A549 (cell line): ENCODE data around the gene CCDC33. TPM values are rescaled to one million over a fixed set of nuclear protein-coding genes. Genes with fewer than 3 reads are reported as not detected.

Source experiments
- ATAC-seq, 2 experiments: fragments of 200-7000 bp in 1 of 2; fragments of >200 bp in 1 of 2; cut with Nextera tagmentation in 1 of 2; cut with Tn5 transposase in 1 of 2; 3 replicates each; pipeline versions ENCODE4 v1.8.0 to v1.9.1; 2018 to 2020; ENCODE audit warnings: mild to moderate bottlenecking in 1 of 2, moderate library complexity in 1 of 2
- CTCF ChIA-PET: fragments of 300-600 bp; sonication (Branson Sonifier 250); formaldehyde crosslinking; extraction: SDS; loops from one replicate; lab custom pipeline; 2021; ENCODE audit warnings: antibody characterized with exemption, inconsistent platforms; lab: Yijun Ruan, JAX
- POLR2A ChIA-PET: fragments of 350-600 bp; formaldehyde crosslinking; extraction: SDS; loops from one replicate; lab custom pipeline; 2021; ENCODE audit warnings: antibody characterized with exemption, inconsistent platforms; lab: Yijun Ruan, JAX
- DNase-seq, 2 experiments: peaks; one replicate each; pipeline versions ENCODE4 v3.0.0 to v3.0.0-alpha.2; 2011 to 2016; ENCODE audit warnings: low read depth in 1 of 2, low spot score in 1 of 2
- FAIRE-seq: peaks from 2 replicates; lab custom pipeline; 2011; peaks lifted over from hg19 to GRCh38; lab: Jason Lieb, UNC
- H3K27ac ChIP-seq, 2 experiments: fragments of >200 bp; sonication (Bioruptor Twin); formaldehyde crosslinking; 3 replicates each; pipeline ENCODE4 v1.5.1; 2016 to 2017
- H3K4me1 ChIP-seq: fragments of >200 bp; sonication (Bioruptor Twin); formaldehyde crosslinking; 3 replicates; pipeline ENCODE4 v1.6.1; 2016
- H3K4me2 ChIP-seq: fragments of >200 bp; sonication (Bioruptor Twin); formaldehyde crosslinking; 3 replicates; pipeline ENCODE4 v1.6.1; 2016
- H3K4me3 ChIP-seq: fragments of >200 bp; sonication (Bioruptor Twin); formaldehyde crosslinking; 3 replicates; pipeline ENCODE4 v1.5.1; 2016
- H3K9me3 ChIP-seq: fragments of >200 bp; sonication (Bioruptor Twin); formaldehyde crosslinking; 3 replicates; pipeline ENCODE4 v1.6.1; 2016
- BHLHE40 ChIP-seq: IDR thresholded peaks from 2 replicates; pipeline ENCODE4 v1.6.1; 2012; ENCODE audit warnings: low read depth, low read length, inconsistent platforms
- CBX2 ChIP-seq: fragments of 200-600 bp; sonication (generic); IDR thresholded peaks from 2 replicates; pipeline ENCODE4 v1.6.1; 2016; ENCODE audit warnings: low read depth, mild to moderate bottlenecking, borderline replicate concordance
- CEBPB ChIP-seq, 2 experiments: fragments of >200 bp in 1 of 2; sonication (Bioruptor Twin) in 1 of 2; formaldehyde crosslinking in 1 of 2; IDR thresholded peaks; 2 replicates each; pipeline ENCODE4 v1.6.1; 2012 to 2016
- CHD4 ChIP-seq: fragments of 200-600 bp; sonication (generic); IDR thresholded peaks from 2 replicates; pipeline ENCODE4 v1.6.1; 2016; ENCODE audit warnings: antibody characterized with exemption, mild to moderate bottlenecking, borderline replicate concordance
- EHF ChIP-seq: fragments of 250-450 bp; sonication (Bioruptor Pico); IDR thresholded peaks from 2 replicates; pipeline ENCODE4 v1.5.0; 2020; ENCODE audit warnings: mild to moderate bottlenecking
- EHMT2 ChIP-seq: fragments of 200-600 bp; sonication (generic); IDR thresholded peaks from 2 replicates; pipeline ENCODE4 v1.6.1; 2016; ENCODE audit warnings: antibody characterized with exemption, low read depth, mild to moderate bottlenecking, moderate library complexity
- EP300 ChIP-seq, 2 experiments: fragments of >200 bp; sonication (Bioruptor Twin); formaldehyde crosslinking; IDR thresholded peaks; 2 replicates in 1 of 2; 3 replicates in 1 of 2; pipeline ENCODE4 v1.6.1; 2016 to 2017
- FOSB ChIP-seq: fragments of 250-450 bp; sonication (Bioruptor Pico); IDR thresholded peaks from 2 replicates; pipeline ENCODE4 v1.5.0; 2020; ENCODE audit warnings: mild to moderate bottlenecking, moderate library complexity
- FOXS1 ChIP-seq: fragments of 250-450 bp; sonication (Bioruptor Pico); IDR thresholded peaks from 2 replicates; pipeline ENCODE4 v1.5.0; 2020; ENCODE audit warnings: mild to moderate bottlenecking, moderate library complexity
- HDAC2 ChIP-seq: fragments of 200-600 bp; sonication (generic); IDR thresholded peaks from 2 replicates; pipeline ENCODE4 v1.6.1; 2016
- HEYL ChIP-seq: fragments of 250-450 bp; sonication (Bioruptor Pico); IDR thresholded peaks from 2 replicates; pipeline ENCODE4 v1.8.0; 2021; ENCODE audit warnings: mild to moderate bottlenecking, moderate library complexity
- HOXA7 ChIP-seq: fragments of 250-450 bp; sonication (Bioruptor Pico); IDR thresholded peaks from 2 replicates; pipeline ENCODE4 v1.5.0; 2020; ENCODE audit warnings: mild to moderate bottlenecking, moderate library complexity
- HOXB5 ChIP-seq: fragments of 250-450 bp; sonication (Bioruptor Pico); IDR thresholded peaks from 2 replicates; pipeline ENCODE4 v1.5.0; 2020; ENCODE audit warnings: mild to moderate bottlenecking, moderate library complexity
- JUN ChIP-seq, 2 experiments: fragments of >200 bp; sonication (Bioruptor Twin); formaldehyde crosslinking; IDR thresholded peaks; 2 replicates in 1 of 2; 3 replicates in 1 of 2; pipeline ENCODE4 v1.6.1; 2016 to 2017
- JUNB ChIP-seq: fragments of >200 bp; sonication (Bioruptor Twin); formaldehyde crosslinking; IDR thresholded peaks from 2 replicates; pipeline ENCODE4 v1.6.1; 2016
- KDM5A ChIP-seq: fragments of 200-600 bp; sonication (generic); IDR thresholded peaks from 2 replicates; pipeline ENCODE4 v1.6.1; 2016; ENCODE audit warnings: antibody characterized with exemption, mild to moderate bottlenecking
- NFE2L2 ChIP-seq: fragments of 150-350 bp; conservative IDR thresholded peaks from 2 replicates; pipeline ENCODE4 v1.6.1; 2014; ENCODE audit warnings: low read length
- PHF8 ChIP-seq: fragments of 200-600 bp; sonication (generic); IDR thresholded peaks from 2 replicates; pipeline ENCODE4 v1.6.1; 2016; ENCODE audit warnings: low read depth, mild to moderate bottlenecking, antibody characterized with exemption, moderate library complexity, borderline replicate concordance
- POLR2AphosphoS2 ChIP-seq: conservative IDR thresholded peaks from 2 replicates; pipeline ENCODE4 v1.6.1; 2012; ENCODE audit warnings: low read length, improper control_type of control experiment, inconsistent platforms
- RAD21 ChIP-seq, 2 experiments: fragments of >200 bp in 1 of 2; sonication (Bioruptor Twin) in 1 of 2; formaldehyde crosslinking in 1 of 2; IDR thresholded peaks in 1 of 2; conservative IDR thresholded peaks in 1 of 2; 2 replicates in 1 of 2; 3 replicates in 1 of 2; pipeline ENCODE4 v1.6.1; 2012 to 2018; ENCODE audit warnings: inconsistent platforms in 1 of 2
- RFX5 ChIP-seq: fragments of 450-650 bp; IDR thresholded peaks from 2 replicates; pipeline ENCODE4 v1.7.1; 2014; ENCODE audit warnings: antibody characterized with exemption, mild to moderate bottlenecking, moderate library complexity
- RNF2 ChIP-seq: fragments of 200-600 bp; sonication (generic); IDR thresholded peaks from 2 replicates; pipeline ENCODE4 v1.6.1; 2016; ENCODE audit warnings: low read depth, mild to moderate bottlenecking, antibody characterized with exemption, moderate library complexity, borderline replicate concordance
- WGBS: methylation state at CpG from one replicate; pipeline ENCODE4 v1.1.6; 2017; ENCODE audit errors: missing lambda C conversion rate; 5-methylcytosine and 5-hydroxymethylcytosine counted together
- polyA plus RNA-seq, 4 experiments: library from polyadenylated mRNA; depleted of rRNA in 3 of 4; stranded (reverse); fragments of >200 nt; fragmentation: RNase III in 1 of 4; extraction: RNeasy Plus Mini Kit Qiagen cat#74134 plus additional on column Dnase treatment in 1 of 4; gene quantifications; 2 replicates in 3 of 4; 3 replicates in 1 of 4; pipeline ENCODE4 v1.2.3, GENCODE V29; 2011 to 2017
- TF ChIP-seq, protein P1 (sequence below): fragments of 250-450 bp; sonication (Bioruptor Pico); IDR thresholded peaks from 2 replicates; pipeline ENCODE4 v1.5.0; 2020; ENCODE audit warnings: low read depth, mild to moderate bottlenecking, moderate library complexity
- TF ChIP-seq, protein P2 (sequence below): fragments of 250-450 bp; sonication (Bioruptor Pico); IDR thresholded peaks from 2 replicates; pipeline ENCODE4 v1.5.0; 2021; ENCODE audit warnings: mild to moderate bottlenecking, moderate library complexity, borderline replicate concordance
- TF ChIP-seq, protein P3 (sequence below): fragments of 450-650 bp; IDR thresholded peaks from 2 replicates; pipeline ENCODE4 v1.6.1; 2014; ENCODE audit warnings: antibody characterized with exemption
- TF ChIP-seq, protein P4 (sequence below): fragments of >200 bp; sonication (Bioruptor Twin); formaldehyde crosslinking; IDR thresholded peaks from 3 replicates; pipeline ENCODE4 v1.6.1; 2016

The CCDC33 gene
- polyA plus RNA-seq, 2 of the 4 experiments (the other 2 are of a cell fraction): 5.9 to 9.2 TPM

DNA sequence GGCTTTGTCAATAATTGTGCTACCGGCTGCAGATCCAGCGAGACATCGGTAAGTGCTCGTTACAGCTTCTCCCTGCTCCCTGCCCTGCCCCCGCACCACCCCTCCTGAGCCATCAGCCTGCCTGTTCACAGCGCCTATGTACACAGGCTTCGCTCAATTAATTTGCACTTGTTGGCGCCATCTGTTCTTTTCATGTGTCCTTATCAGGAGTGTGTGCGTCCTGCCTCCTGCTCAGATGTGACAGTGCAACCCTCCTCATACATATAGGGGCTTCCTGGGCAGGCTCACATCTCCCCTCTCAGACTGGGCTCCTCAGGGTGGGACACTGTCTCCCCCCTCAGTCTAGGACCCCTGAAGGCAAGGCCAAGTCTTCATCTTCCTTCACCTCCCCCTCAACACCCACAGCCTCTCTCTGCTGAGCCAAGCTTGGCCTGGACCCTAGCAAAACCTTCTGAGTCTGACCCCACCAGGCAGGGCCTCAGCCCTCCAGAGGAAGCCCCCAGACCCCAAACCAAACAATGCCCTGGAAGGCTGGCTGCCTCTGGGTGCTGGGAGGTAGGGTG, 76.4 kb downstream of the CCDC33 start:
- no peak for TF ChIP-seq EHMT2
- no peak for TF ChIP-seq KDM5A
- TF ChIP-seq RFX5: no peak
- TF ChIP-seq, protein P1, sequence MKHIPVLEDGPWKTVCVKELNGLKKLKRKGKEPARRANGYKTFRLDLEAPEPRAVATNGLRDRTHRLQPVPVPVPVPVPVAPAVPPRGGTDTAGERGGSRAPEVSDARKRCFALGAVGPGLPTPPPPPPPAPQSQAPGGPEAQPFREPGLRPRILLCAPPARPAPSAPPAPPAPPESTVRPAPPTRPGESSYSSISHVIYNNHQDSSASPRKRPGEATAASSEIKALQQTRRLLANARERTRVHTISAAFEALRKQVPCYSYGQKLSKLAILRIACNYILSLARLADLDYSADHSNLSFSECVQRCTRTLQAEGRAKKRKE: no peak
- TF ChIP-seq HDAC2: no peak
- no peak for TF ChIP-seq CEBPB (IDR thresholded peaks at IDR 0.05)
- TF ChIP-seq PHF8: no peak
- no peak for TF ChIP-seq NFE2L2
- no peak for TF ChIP-seq JUNB
- TF ChIP-seq, protein P2, sequence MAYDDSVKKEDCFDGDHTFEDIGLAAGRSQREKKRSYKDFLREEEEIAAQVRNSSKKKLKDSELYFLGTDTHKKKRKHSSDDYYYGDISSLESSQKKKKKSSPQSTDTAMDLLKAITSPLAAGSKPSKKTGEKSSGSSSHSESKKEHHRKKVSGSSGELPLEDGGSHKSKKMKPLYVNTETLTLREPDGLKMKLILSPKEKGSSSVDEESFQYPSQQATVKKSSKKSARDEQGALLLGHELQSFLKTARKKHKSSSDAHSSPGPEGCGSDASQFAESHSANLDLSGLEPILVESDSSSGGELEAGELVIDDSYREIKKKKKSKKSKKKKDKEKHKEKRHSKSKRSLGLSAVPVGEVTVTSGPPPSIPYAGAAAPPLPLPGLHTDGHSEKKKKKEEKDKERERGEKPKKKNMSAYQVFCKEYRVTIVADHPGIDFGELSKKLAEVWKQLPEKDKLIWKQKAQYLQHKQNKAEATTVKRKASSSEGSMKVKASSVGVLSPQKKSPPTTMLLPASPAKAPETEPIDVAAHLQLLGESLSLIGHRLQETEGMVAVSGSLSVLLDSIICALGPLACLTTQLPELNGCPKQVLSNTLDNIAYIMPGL: no peak
- TF ChIP-seq HOXA7 (CRISPR knock-in tag): no peak
- TF ChIP-seq EHF: no peak
- TF ChIP-seq BHLHE40: no peak
- no peak for TF ChIP-seq CBX2
- TF ChIP-seq RNF2: no peak
- TF ChIP-seq, protein P3, sequence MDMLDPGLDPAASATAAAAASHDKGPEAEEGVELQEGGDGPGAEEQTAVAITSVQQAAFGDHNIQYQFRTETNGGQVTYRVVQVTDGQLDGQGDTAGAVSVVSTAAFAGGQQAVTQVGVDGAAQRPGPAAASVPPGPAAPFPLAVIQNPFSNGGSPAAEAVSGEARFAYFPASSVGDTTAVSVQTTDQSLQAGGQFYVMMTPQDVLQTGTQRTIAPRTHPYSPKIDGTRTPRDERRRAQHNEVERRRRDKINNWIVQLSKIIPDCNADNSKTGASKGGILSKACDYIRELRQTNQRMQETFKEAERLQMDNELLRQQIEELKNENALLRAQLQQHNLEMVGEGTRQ: no peak
- TF ChIP-seq RAD21 (conservative IDR thresholded peaks at IDR 0.05 in 1 of 2, IDR thresholded peaks at IDR 0.05 in 1 of 2): no peak
- TF ChIP-seq FOXS1: no peak
- H3K4me1 ChIP-seq: peaks cover 9% of the 10 kb centered on the region
- FAIRE-seq (no peak), ATAC-seq (no peak), DNase-seq (no peak)
- no peak overlapping the region for H3K4me2 ChIP-seq
- no peaks in the 10 kb centered on the region for H3K9me3 ChIP-seq
- 82% methylated on average over 9 of the region's 9 CpGs for WGBS
- ChIA-PET CTCF (interaction anchor here (1.1 to 10.1 kb wide), 6 partner anchors 9 to 261 kb away, joined by 4 to 174 read pairs (median 7); partner anchors contain the start of gene ISLR2), POLR2A (no interaction called here)
- no peak overlapping the region for H3K4me3 ChIP-seq
- no peak overlapping the region for H3K27ac ChIP-seq

DNA sequence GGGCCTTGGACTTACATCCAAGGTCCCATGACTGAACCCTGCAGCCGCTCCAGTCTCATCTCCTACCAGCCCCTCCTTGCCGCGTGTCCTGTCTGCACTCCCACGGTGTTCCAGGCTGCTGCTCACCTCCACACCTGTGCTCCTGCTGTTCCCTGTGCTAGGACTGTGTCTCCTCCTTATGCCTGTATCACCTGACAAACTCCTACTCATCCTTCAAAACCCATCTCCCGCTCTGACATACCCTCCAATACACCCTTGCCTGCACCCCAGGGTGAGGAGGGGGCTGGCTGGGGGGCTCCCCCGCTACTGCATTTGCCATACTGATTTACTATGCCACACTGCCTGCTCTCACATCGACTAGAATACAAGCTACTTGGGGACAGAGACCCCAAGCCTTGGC, 77.8 kb downstream of the CCDC33 start:
- FAIRE-seq (no peak), ATAC-seq (no peak), DNase-seq (no peak)
- ChIA-PET CTCF (interaction anchor here (0.9 to 10.1 kb wide), 3 partner anchors 10 to 186 kb away, joined by 3 to 174 read pairs (median 8); no protein-coding TSS in a partner anchor), POLR2A (no interaction called here)
- WGBS: 68% methylated on average over 7 of the region's 7 CpGs
- no peak overlapping the region for H3K4me2 ChIP-seq
- no peak overlapping the region for H3K4me3 ChIP-seq
- no peaks in the 10 kb centered on the region for H3K9me3 ChIP-seq
- H3K27ac ChIP-seq: no peak overlapping the region
- peaks cover 13% of the 10 kb centered on the region for H3K4me1 ChIP-seq
- no peak for TF ChIP-seq POLR2AphosphoS2
- TF ChIP-seq CBX2: no peak
- no peak for TF ChIP-seq FOSB (CRISPR knock-in tag)
- no peak for TF ChIP-seq CHD4
- TF ChIP-seq JUN (IDR thresholded peaks at IDR 0.05): no peak
- no peak for TF ChIP-seq KDM5A
- TF ChIP-seq HOXB5 (CRISPR knock-in tag): no peak
- TF ChIP-seq HEYL: no peak
- no peak for TF ChIP-seq EP300 (IDR thresholded peaks at IDR 0.05)
- TF ChIP-seq NFE2L2: no peak
- TF ChIP-seq, protein P4, sequence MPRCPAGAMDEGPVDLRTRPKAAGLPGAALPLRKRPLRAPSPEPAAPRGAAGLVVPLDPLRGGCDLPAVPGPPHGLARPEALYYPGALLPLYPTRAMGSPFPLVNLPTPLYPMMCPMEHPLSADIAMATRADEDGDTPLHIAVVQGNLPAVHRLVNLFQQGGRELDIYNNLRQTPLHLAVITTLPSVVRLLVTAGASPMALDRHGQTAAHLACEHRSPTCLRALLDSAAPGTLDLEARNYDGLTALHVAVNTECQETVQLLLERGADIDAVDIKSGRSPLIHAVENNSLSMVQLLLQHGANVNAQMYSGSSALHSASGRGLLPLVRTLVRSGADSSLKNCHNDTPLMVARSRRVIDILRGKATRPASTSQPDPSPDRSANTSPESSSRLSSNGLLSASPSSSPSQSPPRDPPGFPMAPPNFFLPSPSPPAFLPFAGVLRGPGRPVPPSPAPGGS: no peak
- TF ChIP-seq, protein P2: no peak
